NCI-H2107 (cell line): ENCODE results near the gene HLA-DMA.

ENCODE experiments used
- DNase-seq: peaks from one replicate; lab custom pipeline; 2025; lab: John Stamatoyannopoulos, UW

HLA-DMA gene

DNA sequence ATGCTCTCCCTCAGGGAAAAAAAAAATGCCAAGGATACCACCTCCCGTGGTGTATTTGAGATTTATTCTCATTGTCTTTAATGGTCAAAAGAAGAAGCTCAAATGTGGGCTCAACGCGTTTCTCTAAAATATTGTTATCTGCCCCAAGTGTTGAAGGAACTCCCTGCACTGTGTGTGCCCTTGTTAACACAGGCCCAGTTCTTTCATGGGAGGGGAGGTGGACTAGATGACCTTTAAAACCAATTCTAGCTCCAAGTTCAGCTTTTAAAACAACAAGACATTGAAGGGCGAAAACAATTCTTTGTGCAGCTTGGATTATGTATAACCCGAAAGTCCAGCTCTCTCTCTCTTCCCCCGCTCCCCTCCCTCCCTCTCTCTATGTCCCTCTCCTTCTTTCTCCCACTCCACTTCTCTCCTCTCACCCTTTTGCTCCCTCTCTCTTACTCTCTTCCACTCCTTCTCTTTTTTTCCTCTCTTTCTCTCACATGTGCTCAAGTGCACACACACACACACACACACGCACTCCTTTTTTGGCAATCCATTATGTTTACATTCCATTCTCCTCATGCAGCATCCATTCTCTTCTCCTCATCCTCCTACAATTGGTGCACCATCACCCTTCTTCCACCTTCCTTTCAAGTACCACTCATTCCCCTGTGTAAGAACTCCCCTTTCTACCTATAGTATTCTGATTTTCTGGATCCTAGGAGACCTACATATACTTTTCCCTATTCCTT is 20.6 kb downstream of the HLA-DMA start:
- DNase-seq: no peak

DNA sequence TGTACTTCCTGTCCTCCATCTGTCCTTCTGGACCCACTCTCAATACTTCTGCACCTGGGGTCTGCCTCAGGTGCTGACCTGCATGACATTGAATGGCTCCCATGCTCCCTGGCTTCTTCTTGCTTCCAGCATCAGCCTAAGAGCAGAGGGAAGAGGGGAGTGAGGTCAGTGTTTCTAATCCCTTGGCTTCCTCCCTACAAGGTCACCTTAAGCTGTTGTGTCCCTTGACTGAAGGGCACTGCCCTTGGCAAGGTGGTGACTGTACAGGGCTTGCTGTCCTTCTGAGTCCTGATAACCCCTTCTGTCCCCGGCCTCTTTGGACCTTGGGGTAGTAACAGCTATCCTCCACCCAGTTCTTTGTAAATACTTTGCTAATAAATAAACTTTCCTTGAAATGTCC is 21.7 kb downstream of the HLA-DMA start:
- no peak for DNase-seq

DNA sequence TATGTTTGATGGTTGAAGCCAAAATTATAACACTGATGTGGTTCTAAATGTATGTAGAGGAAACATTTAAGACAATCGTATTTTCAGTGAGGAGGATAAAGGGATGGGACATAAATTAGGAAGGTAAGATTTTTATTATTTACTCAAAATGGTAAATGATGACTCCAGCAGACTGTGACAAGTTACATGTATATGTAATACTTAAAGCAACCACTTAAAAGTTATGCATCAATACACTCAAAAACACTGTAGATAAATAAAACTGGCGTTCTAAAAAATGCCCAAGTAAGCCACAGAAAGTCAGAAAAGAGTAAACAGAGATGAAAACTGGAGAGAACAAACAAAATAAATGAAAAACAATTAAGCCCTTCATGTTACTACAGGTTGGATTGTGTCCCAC is 30.8 kb downstream of the HLA-DMA start:
- DNase-seq: no peak

DNA sequence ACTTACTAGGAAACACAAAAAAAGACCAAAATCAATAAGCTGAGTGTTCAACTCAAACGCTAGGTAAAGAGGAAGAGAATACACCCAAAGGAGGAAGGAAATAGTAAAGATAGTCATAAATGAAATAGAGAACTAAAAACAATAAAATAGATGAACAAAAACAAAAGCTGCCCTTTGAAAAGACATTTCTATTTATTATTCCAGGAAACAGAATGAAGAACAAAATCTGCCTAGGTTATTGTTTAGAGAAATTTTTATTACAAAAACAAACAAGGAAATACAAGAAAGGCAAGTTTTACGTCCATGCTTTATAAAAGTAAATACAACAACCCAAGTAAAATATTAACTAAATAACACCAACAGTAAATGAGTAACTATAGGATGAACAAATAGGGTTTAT is 32.2 kb downstream of the HLA-DMA start:
- DNase-seq: no peak

DNA sequence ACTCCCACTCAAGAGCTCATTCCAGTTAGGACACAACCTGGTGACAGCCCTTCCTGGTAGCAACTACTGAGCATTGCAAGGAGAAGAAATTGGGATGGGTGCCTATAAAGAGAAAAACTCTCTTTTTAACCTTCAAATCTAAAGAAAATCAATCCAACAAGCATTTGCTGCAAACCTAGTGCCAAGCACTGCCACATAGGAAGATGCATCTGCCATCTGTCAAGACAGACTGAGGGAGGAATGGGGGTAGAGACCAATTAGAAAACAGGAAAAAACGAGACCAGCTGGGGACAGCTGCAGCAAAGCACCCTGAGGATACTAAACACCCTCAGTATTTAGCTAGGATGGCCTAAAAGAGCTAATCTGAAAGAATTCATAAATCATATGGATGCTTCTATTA is 39.9 kb downstream of the HLA-DMA start:
- DNase-seq: no peak

DNA sequence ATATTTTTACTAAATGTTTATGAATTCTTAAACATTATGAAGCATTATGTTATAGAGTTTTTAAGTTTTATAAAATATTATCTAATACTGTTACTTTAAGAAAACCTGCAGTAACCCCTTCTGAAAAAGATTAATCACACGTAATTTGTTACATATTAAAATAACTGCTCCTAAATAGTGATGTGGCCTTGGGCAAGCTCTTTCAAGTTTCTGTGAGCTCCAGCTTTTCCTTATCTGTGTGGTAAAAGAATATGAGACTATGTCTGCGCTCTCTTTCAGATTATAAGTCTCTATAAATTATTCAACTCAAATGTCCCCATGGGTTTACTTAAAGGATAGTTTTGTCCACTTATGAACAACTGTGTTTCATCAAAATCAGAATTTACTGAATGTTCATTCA is 44.0 kb downstream of the HLA-DMA start:
- no peak for DNase-seq

DNA sequence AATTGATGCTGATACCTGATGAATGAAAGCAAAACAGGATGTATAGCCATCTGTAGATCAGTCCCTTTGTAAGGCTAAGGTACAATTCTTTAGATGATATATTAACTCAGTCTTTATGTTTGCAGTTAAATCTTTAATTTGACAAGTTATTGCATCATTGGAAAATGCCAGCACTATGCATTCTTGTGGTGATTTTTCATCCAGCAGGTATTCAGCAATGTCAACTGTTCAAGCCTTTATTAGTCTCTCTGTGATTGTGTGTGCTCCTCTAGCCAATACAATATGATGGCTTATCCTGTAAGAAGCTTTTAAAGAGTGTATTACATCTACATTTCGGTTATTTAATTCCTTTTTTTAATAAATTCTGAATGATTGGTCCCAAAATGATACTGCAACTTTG is 46.4 kb downstream of the HLA-DMA start:
- DNase-seq: no peak

DNA sequence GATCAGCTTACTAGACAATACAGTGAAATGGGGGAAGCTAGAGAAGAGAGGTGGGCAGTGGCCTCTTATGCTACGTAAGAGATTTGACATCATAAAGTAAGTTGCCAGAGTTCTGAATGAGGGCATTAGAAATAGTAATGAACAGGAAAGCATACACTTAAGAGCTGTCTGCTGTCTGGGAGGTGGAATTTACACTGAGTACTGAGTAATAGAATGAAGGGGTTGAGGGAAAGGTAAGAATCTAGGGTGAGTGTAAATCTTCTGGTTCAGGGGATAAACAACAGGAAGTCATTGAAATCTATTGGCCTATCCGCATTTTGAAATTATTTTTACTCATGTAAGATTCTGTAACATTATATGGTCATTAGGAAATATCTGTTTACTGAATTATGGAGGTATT is 47.8 kb downstream of the HLA-DMA start:
- DNase-seq: no peak

DNA sequence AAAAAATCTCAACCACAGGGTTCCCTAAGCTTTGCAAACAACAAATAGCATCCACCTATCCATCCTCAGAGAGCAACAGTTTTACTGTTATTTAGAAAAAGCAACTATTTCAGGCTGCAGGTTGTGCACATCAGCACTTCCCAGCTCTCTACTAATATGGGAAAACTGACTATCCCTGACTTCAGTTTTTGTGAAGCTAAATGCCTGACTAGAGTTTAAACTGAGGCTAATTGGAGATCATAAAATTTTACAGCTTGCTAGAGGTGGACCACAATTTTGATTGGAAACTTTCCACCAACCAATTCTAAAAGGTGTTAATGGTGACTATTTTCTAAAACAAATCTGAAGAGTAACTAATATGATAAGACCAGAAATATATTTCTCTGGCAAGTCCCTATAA is 48.9 kb downstream of the HLA-DMA start:
- no peak for DNase-seq
